Measurements from ENCODE around the gene TARBP1.
"Not testable (repeated sequence)": the region's sequence is repeated elsewhere in the genome, so short reads cannot be mapped to it uniquely, and the experiment has no call there.

The TARBP1 gene

GRCh38 chr1:234381699-234382555 is 97.1 kb downstream of the TARBP1 start:
- DNase-seq: no peak

GRCh38 chr1:234379591-234380109 is 99.3 kb downstream of the TARBP1 start:
- not testable (repeated sequence) for DNase-seq

GRCh38 chr1:234375672-234376071 is 103.3 kb downstream of the TARBP1 start:
- no peak for DNase-seq

- DNase-seq: no peak
Observed at GRCh38 chr1:234373959-234374254, 105.1 kb downstream of the TARBP1 start.

- peak; percentile 93 for DNase-seq
Observed at GRCh38 chr1:234373064-234373958, 105.7 kb downstream of the TARBP1 start, which contains the start of gene COA6. TSS of gene COA6 (plus strand) at chr1:234373456. CDS start at chr1:234373467, 11 bp downstream.

GRCh38 chr1:234372011-234372757 is 106.8 kb downstream of the TARBP1 start:
- no peak for DNase-seq

GRCh38 chr1:234371414-234371813 is 107.6 kb downstream of the TARBP1 start:
- DNase-seq: no peak

GRCh38 chr1:234369784-234370183 is 109.2 kb downstream of the TARBP1 start:
- DNase-seq: no peak

- no peak for DNase-seq
Observed at GRCh38 chr1:234369033-234369430, 109.9 kb downstream of the TARBP1 start.

GRCh38 chr1:234368320-234369032 is 110.5 kb downstream of the TARBP1 start:
- no peak for DNase-seq

- no peak for DNase-seq
Observed at GRCh38 chr1:234362558-234362957, 116.4 kb downstream of the TARBP1 start.

- DNase-seq: no peak
Observed at GRCh38 chr1:234361102-234361603, 117.8 kb downstream of the TARBP1 start.

- no peak for DNase-seq
Observed at GRCh38 chr1:234357831-234358230, 121.1 kb downstream of the TARBP1 start.

- DNase-seq: peak; percentile 41
Observed at GRCh38 chr1:234356615-234357269, 122.2 kb downstream of the TARBP1 start.

GRCh38 chr1:234355782-234356510 is 123.0 kb downstream of the TARBP1 start:
- no peak for DNase-seq

GRCh38 chr1:234348964-234349363 is 130.0 kb downstream of the TARBP1 start:
- no peak for DNase-seq

- no peak for DNase-seq
Observed at GRCh38 chr1:234345237-234345636, 133.7 kb downstream of the TARBP1 start.

- no peak for DNase-seq
Observed at GRCh38 chr1:234342774-234343173, 136.2 kb downstream of the TARBP1 start.

All from NCI-H1694 treated with DMSO at 0.1 percent for 48 hours (cell line).